ENCODE results near the gene FHIT.

Gene FHIT

DNA sequence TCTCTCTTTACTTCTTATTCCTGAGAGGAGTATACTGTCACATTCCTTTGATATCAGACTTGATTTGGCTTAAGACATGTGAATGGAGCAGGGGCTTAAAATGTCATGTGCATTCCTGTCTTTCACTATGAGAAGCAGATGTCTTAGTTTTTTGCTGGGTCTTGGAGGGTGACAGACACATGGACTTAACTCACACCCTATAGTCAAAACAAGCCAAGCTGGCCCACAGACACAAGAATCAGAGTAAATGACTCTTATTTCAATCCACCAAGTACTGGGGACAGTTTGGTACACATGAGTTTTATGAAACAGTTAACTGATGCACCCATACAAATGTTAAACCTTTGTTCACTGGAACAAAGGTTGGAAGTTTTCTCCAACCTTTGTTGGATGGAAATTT is 1177.3 kb downstream of the FHIT start:
- DNase-seq (ENCODE audit: low read depth, low spot score) = no peak
- H3K27ac ChIP-seq = no peak overlapping the region

- no peak overlapping the region for H3K27ac ChIP-seq
- no peak for DNase-seq (ENCODE audit: low read depth, low spot score)
These were observed 1178.0 kb downstream of the FHIT start for GRCh38 chr3:60073228-60073627.

DNA sequence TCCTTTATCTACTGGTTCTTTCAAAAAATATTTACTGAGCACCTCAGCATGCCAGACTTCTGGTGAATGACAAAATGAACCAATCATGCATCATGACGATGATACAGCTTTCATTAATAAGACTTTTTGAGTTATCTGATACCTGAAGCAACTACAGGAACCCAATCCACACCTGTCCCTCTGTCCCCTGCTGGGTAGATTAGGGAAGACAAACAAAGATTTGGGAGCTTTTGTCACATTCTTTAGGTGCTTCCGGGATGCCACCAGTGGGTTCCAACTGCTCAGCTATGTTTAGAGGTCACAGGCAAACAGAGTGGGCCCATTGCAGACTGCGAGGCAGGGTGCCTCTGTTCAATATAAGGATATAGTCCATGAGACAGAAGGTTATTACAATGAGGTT is 1180.9 kb downstream of the FHIT start:
- DNase-seq (ENCODE audit: low read depth, low spot score) = no peak
- no peak overlapping the region for H3K27ac ChIP-seq

- no peak overlapping the region for H3K27ac ChIP-seq
- DNase-seq (ENCODE audit: low read depth, low spot score) = no peak
These were observed 1185.9 kb downstream of the FHIT start for GRCh38 chr3:60065227-60065868.

GRCh38 chr3:60064210-60065178 is 1186.8 kb downstream of the FHIT start:
- DNase-seq (ENCODE audit: low read depth, low spot score) = peak; percentile 8
- H3K27ac ChIP-seq = no peak overlapping the region

- no peak overlapping the region for H3K27ac ChIP-seq
- no peak for DNase-seq (ENCODE audit: low read depth, low spot score)
These were observed 1194.8 kb downstream of the FHIT start for GRCh38 chr3:60056404-60056803.

DNA sequence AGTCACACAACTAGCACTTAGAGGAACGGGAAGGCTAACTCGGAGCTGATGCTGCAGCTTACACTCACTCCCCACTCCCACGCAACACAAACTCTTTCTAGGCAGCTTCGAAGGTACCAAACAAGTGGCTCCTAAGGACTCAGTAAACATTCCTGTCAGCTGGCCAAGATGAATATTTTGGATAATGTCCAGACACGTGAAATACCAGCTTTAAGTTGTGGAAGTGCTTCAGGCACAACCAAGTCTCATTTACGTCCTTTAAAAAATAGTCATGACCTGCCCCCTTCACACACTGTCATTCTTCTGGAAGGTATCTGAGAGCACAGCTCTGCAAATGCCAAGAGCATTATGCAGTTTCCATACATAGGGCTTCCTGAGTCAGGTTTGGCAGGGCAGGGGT is 1195.5 kb downstream of the FHIT start:
- no peak for DNase-seq (ENCODE audit: low read depth, low spot score)
- H3K27ac ChIP-seq = no peak overlapping the region

- no peak for DNase-seq (ENCODE audit: low read depth, low spot score)
- no peak overlapping the region for H3K27ac ChIP-seq
These were observed 1197.6 kb downstream of the FHIT start for GRCh38 chr3:60053526-60054265.

DNA sequence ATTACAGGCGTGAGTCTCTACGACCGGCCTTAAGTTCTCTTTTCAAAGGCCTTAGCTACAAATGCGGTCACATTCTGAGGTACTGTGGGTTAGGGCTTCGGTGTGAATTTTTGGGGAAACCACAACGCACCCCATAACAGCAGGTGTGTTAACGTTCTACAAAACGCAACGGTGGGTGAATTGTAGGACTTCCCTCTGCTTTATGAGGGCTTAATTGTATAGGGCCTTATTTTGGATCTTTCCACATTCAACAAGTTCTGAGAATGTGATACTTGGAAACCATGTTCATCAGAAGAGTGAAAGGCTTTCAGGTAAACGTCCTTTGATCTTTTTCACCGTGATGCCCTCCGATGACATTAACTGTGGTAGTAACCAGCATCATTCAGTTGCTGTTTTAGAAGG is 1202.8 kb downstream of the FHIT start:
- DNase-seq (ENCODE audit: low read depth, low spot score) = no peak

DNA sequence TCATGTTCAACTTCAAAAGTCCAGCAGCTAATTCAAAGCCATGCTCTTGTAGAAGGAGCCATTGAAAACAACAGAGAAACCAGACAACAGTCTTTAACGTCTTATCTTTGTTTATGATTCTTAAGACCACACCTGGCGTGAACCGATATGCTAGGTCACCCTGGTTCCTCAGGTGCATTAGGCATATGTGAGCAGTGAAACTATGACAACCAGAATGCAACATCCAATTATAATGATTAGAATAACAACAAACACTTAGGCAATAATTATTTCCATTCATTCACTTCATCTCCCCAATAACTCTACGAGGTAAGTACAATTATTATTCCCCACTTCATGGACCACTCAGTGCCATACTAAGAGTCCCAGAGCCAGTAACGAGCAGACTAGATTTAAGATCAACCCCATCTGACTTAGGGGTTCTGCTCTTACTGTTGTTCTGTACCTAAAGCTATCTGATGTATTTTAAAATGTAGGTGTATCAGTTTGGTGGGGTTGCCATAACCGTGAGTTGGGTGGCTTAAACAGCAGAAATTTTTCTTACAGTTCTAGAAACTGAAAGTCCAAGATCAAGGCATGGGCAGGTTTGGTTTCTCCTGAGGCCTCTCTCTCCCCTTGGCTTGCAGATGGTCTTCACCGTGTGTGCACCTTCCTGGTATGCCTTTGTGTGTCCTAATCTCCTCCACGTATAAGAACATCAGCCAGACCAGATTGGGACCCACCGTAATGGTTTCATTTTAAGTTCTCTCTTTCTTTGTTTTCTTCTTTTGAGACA is 1203.6 kb downstream of the FHIT start:
- H3K27ac ChIP-seq = no peak overlapping the region
- no peak for DNase-seq (ENCODE audit: low read depth, low spot score)

More for the DNA sequence above, 1202.8 kb downstream of the FHIT start:
- H3K27ac ChIP-seq = no peak overlapping the region

- no peak overlapping the region for H3K27ac ChIP-seq
- DNase-seq (ENCODE audit: low read depth, low spot score) = no peak
These were observed 1205.0 kb downstream of the FHIT start for GRCh38 chr3:60046210-60046609.

DNA sequence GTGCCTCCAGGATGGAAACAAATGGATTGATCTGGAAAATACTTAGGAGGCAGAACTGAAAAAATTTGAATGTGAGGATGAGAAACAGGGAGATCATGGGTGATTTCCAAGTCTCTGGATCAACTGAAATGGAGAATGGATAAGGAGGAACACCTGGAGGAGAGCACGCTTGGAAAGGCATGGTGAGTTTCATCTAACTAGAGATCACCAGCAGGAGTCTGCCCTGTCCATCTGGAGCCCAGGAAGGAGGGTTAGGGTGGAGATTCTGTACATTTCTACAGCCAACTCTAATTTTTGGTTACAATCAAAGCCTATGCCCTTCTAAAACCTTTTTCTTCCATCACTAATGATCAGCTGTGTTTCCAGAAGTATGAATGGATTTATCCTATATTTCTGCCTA is 1205.6 kb downstream of the FHIT start:
- no peak for DNase-seq (ENCODE audit: low read depth, low spot score)

GRCh38 chr3:60036803-60037202 is 1214.4 kb downstream of the FHIT start:
- DNase-seq (ENCODE audit: low read depth, low spot score) = no peak
- H3K27ac ChIP-seq = no peak overlapping the region

More for the DNA sequence above, 1205.6 kb downstream of the FHIT start:
- H3K27ac ChIP-seq = no peak overlapping the region

DNA sequence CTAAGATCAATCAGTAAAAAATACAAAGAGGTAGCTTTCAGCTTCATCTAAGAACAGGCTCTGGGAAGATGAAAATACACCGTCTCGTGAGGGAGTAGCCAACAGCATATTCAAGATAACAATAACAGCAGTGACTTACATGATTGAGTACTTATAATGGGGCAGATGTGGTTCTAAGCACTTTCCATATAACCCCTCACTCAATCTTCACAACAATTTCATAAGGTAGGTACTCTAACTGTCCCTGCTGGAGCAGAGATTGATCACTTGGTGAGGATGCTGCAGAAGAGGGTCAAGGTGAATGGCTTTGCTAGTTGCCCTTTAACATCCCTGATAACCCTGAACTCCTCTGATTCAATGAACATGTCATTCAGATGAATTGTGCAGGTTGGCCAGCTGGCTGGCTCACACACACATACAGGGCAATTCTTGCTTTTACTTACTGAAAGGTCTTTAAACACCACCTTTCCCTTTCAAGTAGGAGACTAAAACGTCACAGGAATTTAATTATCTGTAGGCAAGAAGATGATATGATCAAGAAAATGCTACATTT is 1217.3 kb downstream of the FHIT start:
- no peak overlapping the region for H3K27ac ChIP-seq
- DNase-seq (ENCODE audit: low read depth, low spot score) = no peak

- no peak overlapping the region for H3K27ac ChIP-seq
- DNase-seq (ENCODE audit: low read depth, low spot score) = no peak
These were observed 1220.3 kb downstream of the FHIT start for GRCh38 chr3:60030982-60031381.

- no peak overlapping the region for H3K27ac ChIP-seq
- no peak for DNase-seq (ENCODE audit: low read depth, low spot score)
These were observed 1223.0 kb downstream of the FHIT start for GRCh38 chr3:60028233-60028632.

DNA sequence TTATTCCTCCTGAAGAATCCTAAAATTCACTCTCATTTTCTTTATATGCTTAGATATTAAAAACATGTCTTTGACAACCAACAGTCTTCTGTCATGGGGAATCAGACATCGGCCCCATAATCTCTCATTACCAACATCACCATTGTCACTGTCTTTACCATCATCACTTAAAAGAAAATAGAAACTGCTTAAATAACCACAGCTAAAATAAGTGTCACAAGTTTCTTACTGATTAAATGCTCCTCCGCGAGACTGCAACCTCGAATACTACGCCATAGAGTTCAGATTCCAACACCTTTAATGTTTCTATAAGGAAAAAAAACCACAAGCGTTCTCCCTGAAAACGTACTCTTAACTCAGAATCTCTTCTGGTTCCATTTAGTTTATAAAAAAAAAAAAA is 1223.9 kb downstream of the FHIT start:
- no peak overlapping the region for H3K27ac ChIP-seq
- DNase-seq (ENCODE audit: low read depth, low spot score) = no peak

- DNase-seq (ENCODE audit: low read depth, low spot score) = no peak
- H3K27ac ChIP-seq = no peak overlapping the region
These were observed 1225.9 kb downstream of the FHIT start for GRCh38 chr3:60025096-60026050.

DNA sequence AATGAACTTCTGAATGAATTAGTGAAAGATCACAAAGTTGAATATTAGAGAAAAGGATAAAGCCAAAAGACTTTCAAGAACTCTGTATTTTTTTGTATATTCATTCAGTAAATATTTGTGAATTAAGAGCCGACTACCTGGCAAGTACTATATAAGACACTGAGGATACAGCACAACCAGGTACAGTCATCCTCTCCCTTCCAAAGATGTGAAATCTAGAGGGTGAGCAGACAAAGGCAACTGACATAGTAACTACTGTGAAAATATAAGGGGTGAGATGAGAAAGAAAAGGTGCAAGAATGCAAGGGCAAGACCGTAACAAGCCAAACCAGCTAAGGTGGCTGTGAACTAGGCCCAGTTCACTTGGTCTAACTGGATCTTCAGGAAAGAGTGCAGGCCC is 1226.9 kb downstream of the FHIT start:
- H3K27ac ChIP-seq = no peak overlapping the region
- DNase-seq (ENCODE audit: low read depth, low spot score) = no peak

Data from epithelial cell of prostate (primary cell).